ENCODE results near the gene PRPF31. TPM values are rescaled to one million over a fixed set of nuclear protein-coding genes. Genes with fewer than 3 reads are reported as not detected.
A peak's percentile ranks its signal among the peaks of the same experiment; 100 is the strongest.

The PRPF31 gene
- total and polyA plus RNA-seq, 9 of the 15 experiments (the other 6 are each of a cell fraction or from before 2014, with no cell fraction given): 5.8 to 92.2 (median 69.2) TPM

GRCh38 chr19:54159352-54160181, 44.0 kb downstream of the PRPF31 start, which contains the start of gene LENG1 (continued):
- TF ChIP-seq GTF2A2 (tag; IDR thresholded peaks at IDR 0.05) (no peak), ZNF395 (CRISPR knock-in tag; IDR thresholded peaks at IDR 0.05) (0 out of 2 replicates have a peak, but pooled peaks have one; percentile 10), KLF16 (IDR thresholded peaks at IDR 0.05) (no peak), NCOA1 (IDR thresholded peaks at IDR 0.05; ENCODE audit: low read depth) (no peak), U2AF1 (optimal IDR thresholded peaks at IDR 0.05; ENCODE audit: low read depth, low read length) (no peak), GABPA (tag; conservative IDR thresholded peaks at IDR 0.05; ENCODE audit: low read depth) (peak; percentile 91), ZNF311 (CRISPR knock-in tag; IDR thresholded peaks at IDR 0.05) (no peak), ZEB2 (IDR thresholded peaks at IDR 0.05) (no peak), ZNF75A (CRISPR knock-in tag; IDR thresholded peaks at IDR 0.05) (no peak), BCOR (IDR thresholded peaks at IDR 0.05) (no peak), HNRNPUL1 (IDR thresholded peaks at IDR 0.05; ENCODE audit: low read length) (no peak), ZNF507 (tag; conservative IDR thresholded peaks at IDR 0.05) (no peak), EP300 (IDR thresholded peaks at IDR 0.05; ENCODE audit: low read length) (no peak), HNRNPLL (IDR thresholded peaks at IDR 0.05; ENCODE audit: low read depth, low read length, poor library complexity, severe bottlenecking) (peak; percentile 36), CBX1 (IDR thresholded peaks at IDR 0.05; ENCODE audit: low read depth) (no peak), PATZ1 (CRISPR knock-in tag; IDR thresholded peaks at IDR 0.05; ENCODE audit: borderline replicate concordance) (no peak), PHTF2 (CRISPR knock-in tag; IDR thresholded peaks at IDR 0.05) (no peak), ZNF277 (CRISPR knock-in tag; IDR thresholded peaks at IDR 0.05; ENCODE audit: borderline replicate concordance) (no peak), SMARCA4 (IDR thresholded peaks at IDR 0.05) (no peak), THAP12 (CRISPR knock-in tag; IDR thresholded peaks at IDR 0.05) (no peak), NR1H2 (CRISPR knock-in tag; IDR thresholded peaks at IDR 0.05) (no peak)
